Brain microvascular endothelial cell (primary cell): ENCODE results near the gene UBE2F.

Experiments used
- DNase-seq: peaks from one replicate; pipeline ENCODE4 v3.0.0-alpha.2; 2020
- H3K27ac ChIP-seq: fragments of 250-450 bp; sonication (Bioruptor Pico); 2 replicates; pipeline ENCODE4 v1.5.1; 2020; ENCODE audit warnings: mild to moderate bottlenecking, moderate library complexity
- H3K27me3 ChIP-seq: fragments of 250-450 bp; sonication (Bioruptor Pico); replicated peaks from 2 replicates; pipeline ENCODE4 v1.5.1; 2020; ENCODE audit warnings: mild to moderate bottlenecking
- H3K36me3 ChIP-seq: fragments of 250-450 bp; sonication (Bioruptor Pico); replicated peaks from 2 replicates; pipeline ENCODE4 v1.5.1; 2020; ENCODE audit warnings: mild to moderate bottlenecking
- H3K4me3 ChIP-seq: 2 replicates; pipeline ENCODE4 v1.5.1; 2011; ENCODE audit warnings: low read depth, mild to moderate bottlenecking, control low read depth, low read length, moderate library complexity
- in situ Hi-C: cut with HindIII; loops from 2 replicates; pipeline ENCODE4 v1.10.0; 2017; ENCODE audit warnings: low sequenced_read_pairs, low pct_ligation_motif_present
- TF ChIP-seq, protein P1 (sequence below): IDR thresholded peaks from 2 replicates; pipeline ENCODE4 v1.5.1; 2011; ENCODE audit warnings: low read depth, mild to moderate bottlenecking, moderate library complexity, low read length, control low read depth, inconsistent platforms; ENCODE audit errors: missing control alignments

The UBE2F gene

DNA sequence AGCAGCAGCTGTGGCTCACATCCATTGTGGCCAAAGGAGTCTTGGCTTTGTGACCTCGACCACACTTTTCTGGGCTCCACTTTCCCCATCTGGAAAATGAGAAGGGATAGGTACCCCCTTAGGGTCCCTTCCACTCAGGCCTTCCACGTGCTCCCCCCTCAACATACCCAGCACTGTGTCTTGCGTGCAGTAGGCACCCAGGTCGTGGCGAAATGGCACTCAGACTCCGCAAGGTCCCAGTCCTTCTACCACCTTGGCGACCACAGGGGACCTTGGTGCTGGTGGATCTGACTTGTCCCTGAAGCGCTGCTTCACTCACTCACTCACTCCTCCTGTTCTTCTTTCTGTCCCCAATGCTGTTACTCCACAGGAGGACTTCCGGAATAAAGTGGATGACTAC is 74.1 kb downstream of the UBE2F start:
- no peak for DNase-seq
- in situ Hi-C loops: no loop called here
- H3K36me3 ChIP-seq: peaks cover 21% of the 10 kb centered on the region
- TF ChIP-seq, protein P1, sequence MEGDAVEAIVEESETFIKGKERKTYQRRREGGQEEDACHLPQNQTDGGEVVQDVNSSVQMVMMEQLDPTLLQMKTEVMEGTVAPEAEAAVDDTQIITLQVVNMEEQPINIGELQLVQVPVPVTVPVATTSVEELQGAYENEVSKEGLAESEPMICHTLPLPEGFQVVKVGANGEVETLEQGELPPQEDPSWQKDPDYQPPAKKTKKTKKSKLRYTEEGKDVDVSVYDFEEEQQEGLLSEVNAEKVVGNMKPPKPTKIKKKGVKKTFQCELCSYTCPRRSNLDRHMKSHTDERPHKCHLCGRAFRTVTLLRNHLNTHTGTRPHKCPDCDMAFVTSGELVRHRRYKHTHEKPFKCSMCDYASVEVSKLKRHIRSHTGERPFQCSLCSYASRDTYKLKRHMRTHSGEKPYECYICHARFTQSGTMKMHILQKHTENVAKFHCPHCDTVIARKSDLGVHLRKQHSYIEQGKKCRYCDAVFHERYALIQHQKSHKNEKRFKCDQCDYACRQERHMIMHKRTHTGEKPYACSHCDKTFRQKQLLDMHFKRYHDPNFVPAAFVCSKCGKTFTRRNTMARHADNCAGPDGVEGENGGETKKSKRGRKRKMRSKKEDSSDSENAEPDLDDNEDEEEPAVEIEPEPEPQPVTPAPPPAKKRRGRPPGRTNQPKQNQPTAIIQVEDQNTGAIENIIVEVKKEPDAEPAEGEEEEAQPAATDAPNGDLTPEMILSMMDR: no peak
- no peak overlapping the region for H3K27ac ChIP-seq
- H3K27me3 ChIP-seq: no peaks in the 10 kb centered on the region
- no peak overlapping the region for H3K4me3 ChIP-seq

DNA sequence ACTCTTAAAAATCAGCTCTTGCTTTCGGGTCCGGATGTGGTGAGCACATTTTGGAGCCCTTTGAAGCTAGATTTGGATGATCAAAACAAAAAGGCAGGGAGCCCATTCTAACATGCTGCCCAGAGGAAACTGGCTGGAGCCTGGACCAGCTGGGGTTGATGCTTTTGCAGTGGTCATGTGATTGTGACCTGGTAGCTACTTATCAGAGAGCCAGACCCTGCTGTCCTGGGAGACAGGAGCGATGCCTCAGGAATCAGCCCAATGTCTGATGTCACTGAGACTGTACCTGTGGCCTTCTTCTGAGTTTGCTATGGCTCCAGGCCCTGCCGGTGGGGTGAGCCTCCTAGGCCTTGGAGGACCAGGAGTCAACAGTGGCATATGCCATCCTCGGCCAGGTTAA is 75.3 kb downstream of the UBE2F start:
- in situ Hi-C loops: no loop called here
- Histone ChIP-seq H3K27me3 (no peaks in the 10 kb centered on the region), H3K36me3 (peaks cover 20% of the 10 kb centered on the region), H3K4me3 (no peak overlapping the region), H3K27ac (no peak overlapping the region)
- no peak for DNase-seq
- TF ChIP-seq, protein P1: no peak

DNA sequence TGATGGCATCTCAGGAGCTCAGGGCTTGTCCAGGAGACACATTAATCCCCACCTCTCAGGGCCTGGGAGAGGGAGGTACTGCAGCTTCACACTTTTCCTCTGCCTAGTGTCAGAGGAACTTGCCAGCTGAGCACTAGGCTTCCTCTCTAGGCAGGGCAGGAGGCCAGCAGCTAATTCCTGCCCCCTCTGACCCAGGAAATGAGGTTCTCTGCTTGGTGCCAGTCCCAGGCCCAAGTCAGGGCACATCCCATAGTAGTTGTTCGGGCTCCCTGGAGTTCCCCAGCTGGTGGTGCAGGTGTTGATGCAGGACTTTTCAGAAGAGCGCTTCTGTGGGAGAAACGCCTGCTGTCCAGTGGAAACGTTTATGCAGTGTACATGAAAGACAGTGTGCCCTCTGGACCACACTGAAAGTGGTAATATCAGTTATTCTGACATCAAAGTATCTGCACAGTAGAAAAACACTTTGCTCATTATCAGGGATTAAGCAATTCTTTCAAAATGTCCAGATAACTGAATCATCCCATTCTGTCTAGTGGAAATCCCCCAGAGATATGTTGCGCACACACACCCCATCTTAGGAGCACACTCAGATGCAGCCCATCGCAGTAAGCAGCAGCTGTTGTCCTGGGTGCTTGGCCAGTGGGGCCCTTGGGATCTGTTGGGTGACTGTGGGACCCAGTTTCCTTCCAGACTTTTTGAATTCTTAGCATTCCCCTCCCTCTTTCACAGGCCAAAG is 76.2 kb downstream of the UBE2F start:
- in situ Hi-C loops: no loop called here
- Histone ChIP-seq H3K36me3 (peaks cover 17% of the 10 kb centered on the region), H3K27ac (no peak overlapping the region), H3K4me3 (no peak overlapping the region), H3K27me3 (no peaks in the 10 kb centered on the region)
- no peak for DNase-seq
- TF ChIP-seq, protein P1: no peak

DNA sequence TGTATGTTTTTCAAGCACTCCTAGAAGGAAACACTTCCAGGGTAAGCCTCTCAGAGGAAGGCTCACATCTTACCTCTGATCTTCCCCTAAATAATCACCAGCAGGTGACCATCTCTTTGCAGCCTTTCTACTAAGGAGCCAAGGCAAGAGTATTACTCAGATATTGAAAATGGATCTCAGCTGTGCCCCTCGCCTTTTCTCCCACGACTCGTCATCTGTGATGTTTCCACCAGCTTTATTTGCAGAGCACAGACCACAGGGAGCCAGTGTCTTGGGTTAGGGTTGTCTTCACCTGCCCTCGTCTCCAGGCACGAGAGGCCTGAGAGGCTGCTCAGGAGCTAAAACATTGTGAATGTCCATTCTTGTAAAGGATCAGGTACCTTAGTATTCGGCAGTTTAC is 77.0 kb downstream of the UBE2F start:
- Histone ChIP-seq H3K27me3 (no peaks in the 10 kb centered on the region), H3K27ac (no peak overlapping the region), H3K4me3 (no peak overlapping the region), H3K36me3 (peaks cover 8% of the 10 kb centered on the region)
- in situ Hi-C loops: no loop called here
- TF ChIP-seq, protein P1: no peak
- DNase-seq: no peak

DNA sequence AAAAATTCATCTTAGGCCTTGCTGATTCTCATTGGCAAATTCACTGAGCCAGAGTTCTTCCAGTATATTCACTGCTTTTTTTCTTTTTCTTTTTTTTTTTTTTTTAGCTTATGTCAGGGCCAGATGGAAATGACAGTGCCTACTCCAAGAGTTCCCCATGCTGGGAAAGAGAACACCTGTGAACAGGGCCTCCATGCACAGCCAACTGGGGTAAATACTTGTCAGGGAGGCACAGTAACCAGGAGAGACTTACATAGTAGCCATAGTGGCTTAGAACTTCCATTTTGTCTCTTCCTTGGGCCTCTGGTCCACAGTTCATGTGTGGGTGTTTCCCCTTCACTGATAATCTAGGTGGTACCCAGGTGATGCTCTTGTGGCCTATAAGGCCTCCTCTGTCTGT is 78.8 kb downstream of the UBE2F start:
- TF ChIP-seq, protein P1: no peak
- no peak overlapping the region for H3K27ac ChIP-seq
- H3K36me3 ChIP-seq: peaks cover 6% of the 10 kb centered on the region
- in situ Hi-C loops: no loop called here
- H3K27me3 ChIP-seq: no peaks in the 10 kb centered on the region
- H3K4me3 ChIP-seq: no peak overlapping the region
- no peak for DNase-seq
